ENCODE data around the gene TMPRSS13.
A peak's percentile ranks its signal among the peaks of the same experiment; 100 is the strongest.

Gene TMPRSS13

DNA sequence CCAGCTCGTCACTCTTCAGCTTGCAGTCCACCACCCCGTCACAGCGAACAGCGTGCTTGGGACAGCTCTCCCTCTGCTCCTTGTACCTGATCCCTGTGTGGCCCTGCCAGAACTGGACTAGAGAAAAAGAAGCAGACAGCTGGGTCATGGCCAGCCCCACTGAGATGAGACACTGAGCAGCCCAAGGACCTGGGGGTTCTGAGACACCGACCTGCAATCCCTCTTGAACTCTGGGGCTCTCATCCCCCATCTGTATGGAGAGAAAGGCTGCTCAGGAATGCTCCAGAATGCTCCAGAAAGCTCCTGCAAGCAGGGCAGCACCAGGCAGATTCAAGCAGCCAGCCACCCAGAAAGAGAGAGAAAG lies 14.8 kb downstream of the TMPRSS13 start:
- no peak for DNase-seq (ENCODE audit: low read depth in 4 of 4, low spot score in 1 of 4)

DNA sequence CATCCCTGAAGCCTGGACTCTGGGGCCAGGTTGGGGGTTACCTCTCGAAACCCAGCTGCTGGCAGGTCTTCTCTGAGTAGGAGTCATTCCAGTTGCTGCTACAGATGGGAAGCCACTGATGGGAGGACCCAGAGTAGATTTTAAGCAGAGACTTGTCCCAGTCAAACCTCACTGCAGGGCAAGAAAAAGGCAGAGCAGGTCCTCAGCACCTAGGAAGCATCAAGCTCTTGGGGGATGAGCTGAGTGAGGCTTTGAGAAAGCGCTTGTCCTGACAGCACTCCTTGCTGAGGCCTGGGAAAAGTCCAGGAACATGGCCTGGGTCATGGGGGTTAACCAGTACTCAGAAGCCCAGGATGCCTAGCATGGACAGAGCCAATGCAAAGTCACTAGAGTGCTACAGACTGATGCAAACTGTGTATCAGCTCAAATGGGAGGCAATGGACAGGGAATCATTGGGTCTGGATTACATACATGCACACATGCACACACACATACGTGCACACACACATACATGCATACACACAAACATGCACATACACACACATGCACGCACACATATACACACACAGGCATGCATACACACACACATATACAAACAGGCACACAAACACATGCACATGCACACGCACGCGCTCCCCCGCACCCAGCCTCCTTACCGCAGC lies 15.3 kb downstream of the TMPRSS13 start:
- no peak for DNase-seq (ENCODE audit: low read depth in 4 of 4, low spot score in 1 of 4)

DNA sequence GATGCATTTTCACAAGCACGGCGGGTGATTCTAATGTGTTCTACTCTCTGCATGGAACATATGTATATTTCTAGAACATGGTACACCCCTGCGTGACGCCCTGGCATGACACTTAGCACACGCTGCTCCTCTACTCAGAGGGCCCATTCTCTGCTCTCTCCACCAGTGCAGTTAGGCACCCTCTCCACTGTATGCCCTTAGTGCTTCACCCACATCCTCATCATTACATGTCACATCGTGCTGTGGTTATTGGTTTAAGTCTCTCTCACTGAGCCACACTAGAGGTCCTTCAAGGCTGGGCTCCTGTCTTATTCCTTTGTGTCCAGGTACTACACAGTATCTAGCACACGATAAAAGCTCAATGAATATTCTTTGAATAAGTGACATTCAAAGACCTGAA lies 16.7 kb downstream of the TMPRSS13 start:
- DNase-seq (ENCODE audit: low read depth in 4 of 4, low spot score in 1 of 4), result no peak

DNA sequence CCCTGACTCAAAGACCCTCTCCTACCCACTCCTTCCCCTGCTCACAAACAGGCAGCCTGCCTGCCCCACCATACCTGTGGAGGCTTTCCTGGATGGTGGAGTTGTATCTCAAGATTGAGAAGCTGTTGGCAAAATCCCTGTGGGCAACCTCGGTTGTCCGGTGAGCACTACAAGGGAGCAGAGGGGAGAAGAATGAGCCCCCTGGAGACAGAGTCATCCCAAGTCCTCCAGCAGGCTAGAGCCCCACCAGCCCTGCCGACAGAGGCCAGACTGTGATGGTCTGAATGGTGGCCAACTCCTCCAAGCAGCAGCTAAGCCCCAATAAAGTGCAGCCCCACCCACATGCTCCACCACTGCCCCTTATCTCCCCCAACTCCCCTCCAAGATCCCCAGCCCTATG lies 17.5 kb downstream of the TMPRSS13 start:
- DNase-seq (ENCODE audit: low read depth in 4 of 4, low spot score in 1 of 4), result no peak

DNA sequence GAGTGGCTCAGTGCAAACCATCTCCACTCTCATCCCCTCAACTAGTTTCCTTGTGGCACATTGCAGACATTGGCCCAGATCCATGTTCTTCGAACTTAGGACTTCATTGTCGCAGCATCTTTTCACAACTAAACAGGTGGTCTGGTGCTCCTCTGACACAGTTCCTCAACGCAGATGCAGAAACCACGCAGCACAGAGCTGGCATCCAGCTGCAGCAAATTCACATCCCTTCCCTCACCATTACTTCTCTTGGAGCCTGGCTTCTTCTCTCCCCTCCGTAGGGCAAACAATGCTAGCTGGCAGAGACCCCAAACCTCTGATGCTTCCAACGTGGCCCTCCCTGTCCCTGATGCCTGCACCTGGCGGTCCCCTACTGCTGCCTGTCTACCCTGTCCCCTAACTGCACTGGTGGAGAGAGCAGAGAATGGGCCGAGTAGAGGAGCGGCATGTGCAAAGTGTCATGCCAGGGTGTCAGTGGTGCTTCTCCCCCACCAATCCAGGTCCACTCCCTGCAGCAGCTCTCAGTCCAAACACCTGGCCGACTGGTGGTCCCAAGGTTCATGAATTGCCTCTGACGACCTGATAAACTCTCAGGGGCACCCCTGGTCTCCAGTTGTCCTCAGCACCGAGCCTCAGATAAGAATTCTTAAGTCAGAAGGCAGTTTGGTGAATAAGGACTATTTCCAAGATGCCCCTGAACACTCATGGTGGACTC lies 18.1 kb downstream of the TMPRSS13 start:
- no peak for DNase-seq (ENCODE audit: low read depth in 4 of 4, low spot score in 1 of 4)

DNA sequence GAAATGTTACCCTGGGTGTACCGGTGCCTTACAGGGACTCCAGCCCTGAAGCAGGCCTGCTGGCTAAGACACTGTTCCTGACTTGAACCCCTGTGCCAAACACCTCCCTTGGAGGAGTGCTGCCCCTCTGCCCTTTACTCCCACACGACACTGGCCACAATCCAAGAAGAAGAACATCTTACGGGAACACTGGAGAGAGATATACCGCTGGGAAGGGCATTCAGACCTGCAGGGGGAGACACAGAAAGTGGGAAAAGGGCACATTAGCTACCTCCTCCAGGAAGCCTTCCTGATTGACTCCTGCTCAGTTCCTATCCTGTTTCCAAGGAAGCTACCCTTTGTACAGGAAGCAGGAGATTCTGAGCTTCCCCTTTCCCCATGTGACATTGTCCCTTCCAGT lies 18.7 kb downstream of the TMPRSS13 start:
- no peak for DNase-seq (ENCODE audit: low read depth in 4 of 4, low spot score in 1 of 4)

DNA sequence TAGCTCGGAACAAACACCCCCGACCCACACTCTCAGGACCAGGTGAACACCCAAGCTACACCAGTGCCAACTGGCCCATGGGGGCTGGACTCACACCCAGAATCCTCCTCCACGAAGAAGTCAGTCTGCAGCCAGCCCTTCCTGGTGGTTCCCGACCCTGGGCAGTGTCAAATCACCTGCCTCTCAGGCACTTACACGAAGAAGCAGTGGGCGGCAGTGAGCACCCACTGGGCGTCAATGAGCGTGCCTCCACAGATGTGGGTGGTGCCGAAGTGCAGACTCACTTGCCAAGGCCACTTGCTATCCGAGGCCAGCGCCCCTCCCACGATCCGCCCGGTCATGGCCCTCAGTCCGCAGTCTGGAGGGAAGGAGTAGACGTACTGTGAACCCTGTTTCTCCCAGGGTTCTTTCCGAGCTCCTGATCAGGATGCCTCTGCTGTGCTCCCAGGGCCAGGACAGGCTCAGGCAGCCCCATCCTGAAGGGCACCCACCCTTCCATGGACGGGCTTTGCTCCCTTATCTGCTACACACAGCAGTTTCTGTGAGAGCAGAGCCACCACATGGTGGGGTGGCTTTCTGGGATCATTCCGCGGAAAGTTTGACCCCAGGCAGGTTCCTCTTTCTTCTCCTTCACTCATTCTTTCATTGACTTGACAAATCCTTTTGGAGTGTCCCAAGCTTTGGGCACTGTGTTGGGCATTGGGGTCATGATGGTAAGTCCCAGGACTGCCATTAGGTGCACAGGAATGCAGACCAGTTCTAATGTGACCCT lies 19.4 kb downstream of the TMPRSS13 start:
- DNase-seq (ENCODE audit: low read depth in 4 of 4, low spot score in 1 of 4), result no peak

DNA sequence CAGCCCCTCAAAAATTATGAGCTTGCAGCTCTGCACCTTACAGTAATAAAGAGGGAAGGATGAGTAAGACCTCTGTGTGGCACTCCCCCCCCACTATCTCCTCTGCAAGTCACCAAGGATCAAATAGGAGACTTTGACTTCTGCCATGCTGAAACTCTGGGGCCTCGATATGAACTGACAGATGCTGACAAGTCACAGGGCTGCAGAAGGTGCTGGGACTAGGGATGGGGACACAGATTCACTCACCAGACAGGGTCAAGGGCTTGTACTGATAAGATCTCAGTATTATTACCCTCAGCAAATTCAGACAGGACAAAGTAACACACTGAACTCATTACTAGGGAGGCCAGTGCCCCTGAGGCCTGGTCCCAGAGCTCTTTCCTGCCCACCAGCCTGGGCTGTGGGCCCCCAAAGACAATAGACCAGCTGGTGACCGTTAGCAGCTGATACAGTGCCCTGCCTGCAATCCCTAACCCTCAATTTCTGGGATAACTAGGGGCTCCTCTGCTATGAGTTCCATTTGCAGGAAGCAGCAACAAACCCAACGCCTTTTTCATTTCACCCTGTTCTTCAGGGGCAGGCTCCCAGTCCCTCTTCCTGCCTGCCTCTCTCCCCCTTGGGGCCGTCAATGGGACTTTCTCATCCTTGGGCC lies 20.1 kb downstream of the TMPRSS13 start:
- no peak for DNase-seq (ENCODE audit: low read depth in 4 of 4, low spot score in 1 of 4)

DNA sequence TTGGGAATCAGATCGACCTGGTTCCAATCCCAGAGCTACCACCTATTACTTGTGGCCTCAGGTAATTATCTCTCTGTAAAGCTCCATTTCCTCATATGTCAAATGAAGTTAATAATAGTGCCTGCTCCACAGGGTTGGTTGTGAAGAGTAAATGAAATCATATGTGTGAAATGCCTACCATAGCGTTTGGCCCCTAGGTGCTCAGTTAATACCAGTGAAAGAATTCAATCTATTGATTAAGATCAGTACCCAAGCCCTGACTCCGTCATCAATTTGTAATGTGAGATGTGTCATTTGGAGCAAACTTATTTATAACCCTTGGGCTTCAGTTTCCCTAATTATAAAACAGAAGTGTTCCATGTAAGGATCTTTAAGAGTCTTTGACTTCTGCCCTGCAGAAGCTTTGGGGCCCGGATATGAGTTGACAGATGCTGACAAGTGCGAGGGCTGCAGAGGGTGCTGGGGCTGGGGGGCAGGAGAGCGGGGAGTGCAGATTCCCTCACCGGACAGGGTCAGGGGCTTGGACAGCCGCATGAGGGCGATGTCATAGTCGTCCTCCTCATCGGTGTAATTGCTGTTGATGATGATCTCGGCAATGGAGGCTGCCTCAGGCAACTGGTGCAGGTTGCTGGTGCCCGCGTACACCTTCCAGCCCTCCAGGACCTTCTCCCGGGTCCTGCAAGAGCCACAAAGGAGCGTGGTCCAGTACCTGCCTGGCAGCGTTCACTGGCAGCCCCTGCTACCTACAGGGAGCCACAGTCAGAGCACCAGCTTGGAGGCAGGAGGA lies 20.9 kb downstream of the TMPRSS13 start:
- DNase-seq (ENCODE audit: low read depth in 4 of 4, low spot score in 1 of 4), result no peak

DNA sequence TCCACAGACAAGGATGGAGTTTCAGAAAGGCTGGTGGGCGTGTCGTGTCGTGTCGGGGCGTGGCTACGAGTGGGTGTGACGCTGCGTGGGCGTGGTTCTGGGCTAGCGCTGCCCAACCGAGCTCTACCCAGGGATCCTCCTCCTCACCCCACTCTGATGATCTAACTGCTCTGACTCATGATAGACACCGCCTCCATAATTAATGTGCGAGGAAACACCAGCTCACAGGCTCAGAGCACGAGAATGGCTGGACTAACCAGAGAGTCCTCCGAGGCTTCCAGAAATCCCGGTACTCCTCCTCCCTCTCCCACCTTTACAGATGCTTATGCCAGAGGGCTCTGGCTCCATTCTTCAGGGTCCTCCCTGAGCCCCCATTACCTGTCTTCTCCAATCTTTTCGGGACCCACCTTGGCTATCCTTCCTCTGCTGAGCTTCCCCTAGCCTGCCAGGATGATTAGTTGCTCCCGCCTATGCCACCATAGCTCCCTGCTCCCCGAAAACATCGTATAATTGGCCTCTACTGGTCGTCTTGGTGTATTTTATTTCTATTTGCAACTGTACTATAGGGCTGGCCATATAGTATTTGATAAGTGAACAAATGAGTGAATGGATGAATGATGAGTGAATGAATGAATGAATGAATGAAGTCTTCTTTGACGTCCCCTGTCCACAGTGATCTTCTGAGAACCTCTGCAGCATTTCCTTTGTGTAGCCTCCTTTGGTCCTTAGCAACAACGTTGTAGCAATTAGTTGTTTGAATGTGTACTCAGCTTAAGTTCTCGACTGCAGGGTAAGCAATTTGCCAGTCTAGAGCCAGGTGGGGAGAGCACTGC lies 21.7 kb downstream of the TMPRSS13 start:
- peak in 3 of 4 experiments; percentile 44 to 65 (median 55) for DNase-seq (ENCODE audit: low read depth in 4 of 4, low spot score in 1 of 4)

DNA sequence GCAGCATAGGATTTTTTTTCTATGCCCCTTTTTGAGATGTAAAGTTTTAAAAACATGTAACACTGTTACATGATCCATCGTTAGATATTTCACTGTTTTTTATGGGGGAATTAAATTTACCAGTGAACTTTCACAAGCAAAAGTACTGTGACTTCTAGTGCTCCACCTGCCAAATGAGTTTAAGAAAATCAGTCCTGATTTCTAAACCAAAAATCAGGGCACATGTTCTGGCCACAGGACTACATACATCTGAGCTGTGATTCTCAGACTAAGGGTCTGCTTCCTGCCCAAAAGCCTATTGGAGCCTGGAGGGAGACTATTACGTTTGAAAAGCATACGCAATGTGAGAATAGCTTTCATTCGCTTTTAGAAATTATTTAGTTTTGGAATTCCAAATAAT lies 22.5 kb downstream of the TMPRSS13 start:
- no peak for DNase-seq (ENCODE audit: low read depth in 4 of 4, low spot score in 1 of 4)

- DNase-seq (ENCODE audit: low read depth in 4 of 4, low spot score in 1 of 4), result no peak
Measured at GRCh38 chr11:117906126-117906525, 23.1 kb downstream of the TMPRSS13 start.

GRCh38 chr11:117905524-117905923 lies 23.7 kb downstream of the TMPRSS13 start:
- no peak for DNase-seq (ENCODE audit: low read depth in 4 of 4, low spot score in 1 of 4)

- DNase-seq (ENCODE audit: low read depth in 4 of 4, low spot score in 1 of 4), result no peak
Measured at GRCh38 chr11:117903505-117904382, 25.5 kb downstream of the TMPRSS13 start.

DNA sequence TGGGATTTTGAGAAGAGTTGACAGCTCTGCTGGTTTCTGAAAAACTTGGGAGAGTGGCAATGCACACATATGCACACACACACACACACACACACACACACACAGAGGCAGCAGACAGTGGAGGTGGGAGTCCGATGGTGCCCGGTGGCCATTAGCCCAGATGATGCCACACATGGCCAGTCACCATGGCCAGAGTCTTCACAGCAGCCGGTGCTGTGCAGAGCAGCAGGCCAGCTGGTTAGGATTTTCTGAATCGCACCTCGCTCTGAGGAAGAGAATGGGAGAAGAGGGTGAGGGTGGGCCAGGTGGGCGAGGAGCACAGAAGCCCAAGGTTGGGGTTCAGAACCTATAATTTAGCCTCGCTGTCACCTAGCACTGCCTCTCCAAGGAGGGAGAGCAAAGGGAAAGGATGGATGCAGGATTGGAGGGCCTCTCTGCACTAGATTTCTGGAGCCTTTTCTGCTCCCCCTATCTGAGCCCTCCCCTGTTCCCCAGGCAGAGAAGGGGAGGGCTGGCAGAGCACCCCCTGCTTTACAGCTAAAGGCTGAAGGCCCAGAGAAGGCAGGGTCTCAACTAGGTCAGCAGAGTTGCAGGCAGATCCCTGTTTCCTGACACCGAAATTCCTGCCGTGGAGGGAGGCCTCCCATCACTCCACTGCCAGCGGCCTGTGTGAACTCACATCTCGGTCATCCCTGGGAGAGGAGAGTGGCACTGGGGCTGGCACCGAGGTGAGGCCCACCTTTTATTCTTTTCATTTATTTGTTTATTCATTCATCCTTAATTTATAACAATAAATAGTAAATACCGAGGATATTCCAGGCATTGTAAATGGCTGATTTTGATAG lies 27.0 kb downstream of the TMPRSS13 start:
- no peak for DNase-seq (ENCODE audit: low read depth in 4 of 4, low spot score in 1 of 4)

- DNase-seq (ENCODE audit: low read depth in 4 of 4, low spot score in 1 of 4), result no peak
Measured at GRCh38 chr11:117901601-117902000, 27.6 kb downstream of the TMPRSS13 start.

DNA sequence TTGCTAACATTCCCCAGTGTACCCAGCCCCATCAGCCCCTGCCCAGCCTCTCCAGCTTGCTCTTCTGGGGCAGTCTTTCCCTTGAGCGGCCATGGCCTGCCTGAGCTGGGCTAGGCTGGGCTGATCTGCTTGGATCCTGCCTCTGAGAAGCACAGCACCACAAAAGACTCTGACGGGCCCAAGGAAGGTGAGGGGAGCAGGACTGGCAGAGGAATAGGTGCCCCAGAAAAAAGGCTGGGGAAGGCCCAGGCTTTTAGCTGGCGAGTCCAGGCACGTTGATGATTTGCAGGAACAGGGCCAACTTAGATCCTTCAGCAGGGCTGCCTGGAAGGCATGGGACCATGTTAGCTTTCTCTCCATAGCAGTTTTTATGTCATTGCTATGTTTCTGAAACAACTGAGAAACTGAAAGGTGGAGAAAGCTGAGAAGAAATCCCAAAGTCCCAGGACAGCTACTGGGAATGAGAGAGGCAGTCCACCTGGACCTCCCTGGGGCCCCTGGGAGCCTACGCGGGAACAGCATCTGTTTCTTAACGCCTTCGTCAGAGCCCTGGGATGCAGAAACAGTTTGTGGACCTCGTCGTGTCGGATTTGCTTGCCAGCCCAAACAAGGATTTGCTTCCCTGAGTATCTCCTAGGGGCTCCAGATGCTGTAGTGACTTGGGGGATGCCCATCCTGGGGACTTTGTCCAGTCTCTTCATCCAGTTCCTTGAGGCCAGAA lies 28.3 kb downstream of the TMPRSS13 start:
- DNase-seq (ENCODE audit: low read depth in 4 of 4, low spot score in 1 of 4), result no peak

All from stimulated activated CD4-positive, alpha-beta T cell treated with anti-CD3 and anti-CD28 coated beads, Interleukin-1b, Interleukin-23, amount 100 ng/mL, for 24 hours (primary cell).